Breast epithelium (tissue), 4 donors: Measurements from ENCODE around the gene VIPR1. TPM values are rescaled to one million over a fixed set of nuclear protein-coding genes. Genes with fewer than 3 reads are reported as not detected.
A peak's percentile ranks its signal among the peaks of the same experiment; 100 is the strongest.

Experiments
- DNase-seq, 2 donors: peaks; one replicate each; pipeline ENCODE4 v3.0.0-alpha.2; 2019; ENCODE audit warnings: low spot score in 2 of 2
- H3K27ac ChIP-seq, 2 donors: fragments of 200-600 bp; sonication (generic) in 1 of 2; one replicate each; pipeline ENCODE4 v1.5.1; 2016 to 2019; ENCODE audit warnings: mild to moderate bottlenecking in 1 of 2
- H3K27me3 ChIP-seq, 2 donors: fragments of 200-600 bp; sonication (generic) in 1 of 2; one replicate each; pipeline versions ENCODE4 v1.5.1 to v1.6.0; 2017 to 2019; ENCODE audit warnings: control low read depth in 1 of 2, mild to moderate bottlenecking in 1 of 2
- H3K36me3 ChIP-seq: fragments of 200-600 bp; one replicate; pipeline ENCODE4 v1.5.1; 2019
- H3K4me1 ChIP-seq, 2 donors: fragments of 200-600 bp; sonication (generic); one replicate each; pipeline ENCODE4 v1.5.1; 2016 to 2019; ENCODE audit warnings: control low read depth in 1 of 2
- H3K4me3 ChIP-seq, 3 donors: fragments of 200-600 bp; sonication (generic); 1 replicate in 2 of 3; 2 replicates in 1 of 3; pipeline ENCODE4 v1.5.1; 2016 to 2019; ENCODE audit warnings: mild to moderate bottlenecking in 3 of 3, moderate library complexity in 2 of 3
- H3K9me3 ChIP-seq, 2 donors: fragments of 200-600 bp; sonication (generic) in 1 of 2; one replicate each; pipeline ENCODE4 v1.5.1; 2016 to 2019; ENCODE audit warnings: control low read depth in 1 of 2
- POLR2A ChIP-seq: fragments of 450-650 bp; IDR thresholded peaks from one replicate; pipeline ENCODE4 v1.6.1; 2016; ENCODE audit warnings: antibody characterized with exemption, mild to moderate bottlenecking, moderate library complexity
- POLR2AphosphoS5 ChIP-seq, 3 donors: sonication (generic); formaldehyde crosslinking; IDR thresholded peaks; one replicate each; pipeline ENCODE4 v1.6.1; 2017; ENCODE audit warnings: antibody characterized with exemption in 3 of 3
- intact Hi-C: fragments of 100-400 bp; cut with DNase I; formaldehyde crosslinking; loops from one replicate; pipeline ENCODE4 v1.15.1; 2023; ENCODE audit warnings: low total_unique reads
- total RNA-seq, 3 donors: library from RNA; depleted of rRNA; stranded (reverse); fragments of >200 nt; gene quantifications; one replicate each; pipeline ENCODE4 v1.1.0, GENCODE V29; 2016
- TF ChIP-seq, protein P1 (sequence below), 3 donors: fragments of 450-650 bp; IDR thresholded peaks; one replicate each; pipeline ENCODE4 v1.5.1; 2016 to 2017; ENCODE audit warnings: antibody characterized with exemption in 3 of 3, mild to moderate bottlenecking in 3 of 3, moderate library complexity in 3 of 3

VIPR1 gene
- total RNA-seq, 3 donors from 2014 or later = 16.3 to 40.2 (median 25.2) TPM

- H3K36me3 ChIP-seq = no peaks in the 10 kb centered on the region
- no peak for DNase-seq
- H3K27me3 ChIP-seq = no peaks in the 10 kb centered on the region
- no peaks in the 10 kb centered on the region for H3K9me3 ChIP-seq
- no peak overlapping the region for H3K4me3 ChIP-seq
- TF ChIP-seq, protein P1, sequence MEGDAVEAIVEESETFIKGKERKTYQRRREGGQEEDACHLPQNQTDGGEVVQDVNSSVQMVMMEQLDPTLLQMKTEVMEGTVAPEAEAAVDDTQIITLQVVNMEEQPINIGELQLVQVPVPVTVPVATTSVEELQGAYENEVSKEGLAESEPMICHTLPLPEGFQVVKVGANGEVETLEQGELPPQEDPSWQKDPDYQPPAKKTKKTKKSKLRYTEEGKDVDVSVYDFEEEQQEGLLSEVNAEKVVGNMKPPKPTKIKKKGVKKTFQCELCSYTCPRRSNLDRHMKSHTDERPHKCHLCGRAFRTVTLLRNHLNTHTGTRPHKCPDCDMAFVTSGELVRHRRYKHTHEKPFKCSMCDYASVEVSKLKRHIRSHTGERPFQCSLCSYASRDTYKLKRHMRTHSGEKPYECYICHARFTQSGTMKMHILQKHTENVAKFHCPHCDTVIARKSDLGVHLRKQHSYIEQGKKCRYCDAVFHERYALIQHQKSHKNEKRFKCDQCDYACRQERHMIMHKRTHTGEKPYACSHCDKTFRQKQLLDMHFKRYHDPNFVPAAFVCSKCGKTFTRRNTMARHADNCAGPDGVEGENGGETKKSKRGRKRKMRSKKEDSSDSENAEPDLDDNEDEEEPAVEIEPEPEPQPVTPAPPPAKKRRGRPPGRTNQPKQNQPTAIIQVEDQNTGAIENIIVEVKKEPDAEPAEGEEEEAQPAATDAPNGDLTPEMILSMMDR (IDR thresholded peaks at IDR 0.05) = no peak
- no peak for TF ChIP-seq POLR2A
- no peak for TF ChIP-seq POLR2AphosphoS5 (IDR thresholded peaks at IDR 0.05)
- H3K4me1 ChIP-seq = peaks cover 4 to 6% of the 10 kb centered on the region in 2 donors
- intact Hi-C loops = no loop called here
- H3K27ac ChIP-seq = peak overlapping the region in 1 of 2 donors; percentile 43
Measured at GRCh38 chr3:42511736-42512135, 9.3 kb downstream of the VIPR1 start.

- Histone ChIP-seq H3K4me3 (no peak overlapping the region), H3K27me3 (no peaks in the 10 kb centered on the region), H3K4me1 (peaks cover 4 to 6% of the 10 kb centered on the region in 2 donors), H3K9me3 (no peaks in the 10 kb centered on the region), H3K27ac (peak overlapping the region; percentile 26 to 94), H3K36me3 (no peaks in the 10 kb centered on the region)
- intact Hi-C loops = no loop called here
- DNase-seq = no peak
- TF ChIP-seq POLR2A = no peak
- TF ChIP-seq, protein P1 (IDR thresholded peaks at IDR 0.05) = no peak
- no peak for TF ChIP-seq POLR2AphosphoS5 (IDR thresholded peaks at IDR 0.05)
Measured at GRCh38 chr3:42513121-42513520, 10.7 kb downstream of the VIPR1 start.

DNA sequence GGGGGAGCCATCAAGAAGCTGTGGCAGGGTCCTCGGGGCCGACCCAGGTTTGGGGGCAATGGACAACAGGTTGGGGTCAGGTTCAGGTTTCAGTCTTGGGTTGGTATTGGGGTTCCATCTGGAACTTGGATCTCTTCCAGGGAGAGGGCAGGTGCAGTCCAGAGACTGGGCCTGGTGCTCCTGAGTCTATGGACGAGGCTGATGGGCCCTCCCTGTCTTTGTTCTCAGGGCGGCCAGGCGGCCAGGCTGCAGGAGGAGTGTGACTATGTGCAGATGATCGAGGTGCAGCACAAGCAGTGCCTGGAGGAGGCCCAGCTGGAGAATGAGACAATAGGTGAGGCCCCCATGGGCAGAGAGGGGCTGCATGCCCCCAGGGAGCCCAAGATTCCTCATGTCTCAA lies 11.1 kb downstream of the VIPR1 start:
- no peak overlapping the region for H3K4me3 ChIP-seq
- H3K27me3 ChIP-seq = no peaks in the 10 kb centered on the region
- H3K4me1 ChIP-seq = peaks cover 4 to 6% of the 10 kb centered on the region in 2 donors
- intact Hi-C loops = no loop called here
- H3K36me3 ChIP-seq = no peaks in the 10 kb centered on the region
- H3K9me3 ChIP-seq = no peaks in the 10 kb centered on the region
- no peak for TF ChIP-seq POLR2AphosphoS5 (IDR thresholded peaks at IDR 0.05)
- TF ChIP-seq, protein P1 (IDR thresholded peaks at IDR 0.05) = no peak
- no peak for TF ChIP-seq POLR2A
- peak overlapping the region; percentile 91 to 94 for H3K27ac ChIP-seq
- DNase-seq = no peak

- TF ChIP-seq, protein P1 (IDR thresholded peaks at IDR 0.05) = no peak
- TF ChIP-seq POLR2A = no peak
- TF ChIP-seq POLR2AphosphoS5 (IDR thresholded peaks at IDR 0.05) = no peak
- intact Hi-C loops = no loop called here
- Histone ChIP-seq H3K4me3 (no peak overlapping the region), H3K27me3 (no peaks in the 10 kb centered on the region), H3K9me3 (no peaks in the 10 kb centered on the region), H3K4me1 (peaks cover 4 to 6% of the 10 kb centered on the region in 2 donors), H3K27ac (peak overlapping the region; percentile 91 to 94), H3K36me3 (no peaks in the 10 kb centered on the region)
- peak in 1 of 2 donors; percentile 37 for DNase-seq
Measured at GRCh38 chr3:42514876-42515275, 12.4 kb downstream of the VIPR1 start.

DNA sequence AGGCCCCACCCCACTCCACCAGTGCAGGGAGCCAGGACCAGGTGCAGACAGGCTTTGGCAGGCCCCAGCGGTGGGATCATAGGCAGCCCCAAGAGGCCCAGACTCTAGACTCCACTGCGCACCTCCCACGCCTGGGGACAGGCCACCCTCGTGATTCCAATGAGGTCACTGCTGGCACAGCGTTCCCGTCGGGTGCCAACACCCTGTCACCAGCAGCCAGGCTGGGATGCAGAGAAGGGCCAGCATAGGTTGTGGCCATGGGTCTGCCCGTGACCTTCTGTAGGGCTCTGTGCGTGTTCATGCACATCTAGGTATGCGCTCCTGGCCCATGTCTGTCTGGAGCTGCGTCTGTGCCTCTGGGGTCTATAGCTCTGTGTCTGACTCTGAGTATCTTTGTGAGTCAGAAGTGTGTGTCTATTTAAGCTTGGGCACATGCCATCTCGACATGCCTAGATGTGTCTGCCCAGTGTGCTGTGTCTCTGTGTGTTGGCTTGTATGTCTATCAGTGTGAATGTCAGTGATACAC lies 13.0 kb downstream of the VIPR1 start:
- H3K27ac ChIP-seq = peak overlapping the region; percentile 91 to 94
- no peak overlapping the region for H3K4me3 ChIP-seq
- no peaks in the 10 kb centered on the region for H3K27me3 ChIP-seq
- peaks cover 4 to 6% of the 10 kb centered on the region in 2 donors for H3K4me1 ChIP-seq
- H3K9me3 ChIP-seq = no peaks in the 10 kb centered on the region
- no peaks in the 10 kb centered on the region for H3K36me3 ChIP-seq
- intact Hi-C loops = no loop called here
- DNase-seq = peak; percentile 82 to 93
- TF ChIP-seq POLR2AphosphoS5 (IDR thresholded peaks at IDR 0.05) = peak; percentile 34 to 64 (median 52)
- TF ChIP-seq, protein P1 (IDR thresholded peaks at IDR 0.05) = no peak
